ENCODE results near the gene DTNBP1.

Gene DTNBP1

DNA sequence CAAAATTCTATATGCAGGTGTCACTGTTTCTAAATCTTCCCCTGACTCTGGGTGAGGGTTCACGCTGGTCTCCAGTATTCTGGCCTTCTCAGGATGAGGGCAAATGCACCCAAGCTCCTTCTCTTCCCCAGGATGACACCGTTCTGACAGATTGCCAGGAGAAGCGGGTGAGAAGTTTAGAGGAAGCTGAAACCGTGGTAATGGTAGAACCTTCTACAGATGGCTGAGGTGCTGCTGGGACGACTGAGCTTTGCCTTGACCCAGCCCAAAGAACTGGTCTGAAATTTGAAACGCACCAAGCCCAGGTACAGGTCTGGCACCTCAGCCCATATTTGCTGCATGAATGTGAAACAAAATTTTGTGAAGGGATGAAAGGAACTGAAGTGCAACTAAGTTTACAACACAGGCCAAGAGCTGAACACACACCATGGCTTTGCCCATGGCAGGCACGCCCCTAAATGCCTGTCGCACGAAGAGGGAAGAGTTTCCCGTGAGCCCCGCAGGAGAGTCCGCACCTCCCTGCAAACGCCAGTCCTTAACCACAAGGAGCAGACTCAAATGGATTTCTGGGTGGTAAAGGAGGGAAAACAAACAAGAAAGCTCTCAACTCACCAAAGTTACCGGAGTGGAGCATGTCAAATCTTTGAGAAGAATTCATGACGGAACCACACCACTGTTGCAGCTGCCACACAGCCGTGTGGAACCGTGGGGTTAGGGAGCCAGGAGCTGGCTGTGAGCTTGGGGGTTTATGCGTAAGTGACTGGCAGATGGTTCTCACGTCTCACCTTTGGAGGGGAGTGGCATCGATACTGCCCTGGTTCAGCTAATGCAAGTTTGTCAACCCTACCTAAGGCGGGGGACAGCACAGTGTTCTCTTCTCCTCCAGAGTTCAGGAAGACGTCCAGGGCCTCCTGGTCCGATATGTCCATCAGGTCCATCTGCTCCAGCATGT is 138.9 kb downstream of the DTNBP1 start:
- Histone ChIP-seq H3K27me3 (no peaks in the 10 kb centered on the region), H3K27ac (no peak overlapping the region), H3K4me3 (no peak overlapping the region), H3K9me3 (no peaks in the 10 kb centered on the region), H3K36me3 (peaks cover 30 to 74% (median 71%) of the 10 kb centered on the region in 3 donors), H3K4me1 (no peaks in the 10 kb centered on the region)
- peak in 1 of 2 donors; percentile 4 for DNase-seq
- TF ChIP-seq, protein P1, sequence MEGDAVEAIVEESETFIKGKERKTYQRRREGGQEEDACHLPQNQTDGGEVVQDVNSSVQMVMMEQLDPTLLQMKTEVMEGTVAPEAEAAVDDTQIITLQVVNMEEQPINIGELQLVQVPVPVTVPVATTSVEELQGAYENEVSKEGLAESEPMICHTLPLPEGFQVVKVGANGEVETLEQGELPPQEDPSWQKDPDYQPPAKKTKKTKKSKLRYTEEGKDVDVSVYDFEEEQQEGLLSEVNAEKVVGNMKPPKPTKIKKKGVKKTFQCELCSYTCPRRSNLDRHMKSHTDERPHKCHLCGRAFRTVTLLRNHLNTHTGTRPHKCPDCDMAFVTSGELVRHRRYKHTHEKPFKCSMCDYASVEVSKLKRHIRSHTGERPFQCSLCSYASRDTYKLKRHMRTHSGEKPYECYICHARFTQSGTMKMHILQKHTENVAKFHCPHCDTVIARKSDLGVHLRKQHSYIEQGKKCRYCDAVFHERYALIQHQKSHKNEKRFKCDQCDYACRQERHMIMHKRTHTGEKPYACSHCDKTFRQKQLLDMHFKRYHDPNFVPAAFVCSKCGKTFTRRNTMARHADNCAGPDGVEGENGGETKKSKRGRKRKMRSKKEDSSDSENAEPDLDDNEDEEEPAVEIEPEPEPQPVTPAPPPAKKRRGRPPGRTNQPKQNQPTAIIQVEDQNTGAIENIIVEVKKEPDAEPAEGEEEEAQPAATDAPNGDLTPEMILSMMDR (IDR thresholded peaks at IDR 0.05) = no peak
- intact Hi-C loops (cut with DNase I; ENCODE audit: low total_unique reads) = no loop called here

DNA sequence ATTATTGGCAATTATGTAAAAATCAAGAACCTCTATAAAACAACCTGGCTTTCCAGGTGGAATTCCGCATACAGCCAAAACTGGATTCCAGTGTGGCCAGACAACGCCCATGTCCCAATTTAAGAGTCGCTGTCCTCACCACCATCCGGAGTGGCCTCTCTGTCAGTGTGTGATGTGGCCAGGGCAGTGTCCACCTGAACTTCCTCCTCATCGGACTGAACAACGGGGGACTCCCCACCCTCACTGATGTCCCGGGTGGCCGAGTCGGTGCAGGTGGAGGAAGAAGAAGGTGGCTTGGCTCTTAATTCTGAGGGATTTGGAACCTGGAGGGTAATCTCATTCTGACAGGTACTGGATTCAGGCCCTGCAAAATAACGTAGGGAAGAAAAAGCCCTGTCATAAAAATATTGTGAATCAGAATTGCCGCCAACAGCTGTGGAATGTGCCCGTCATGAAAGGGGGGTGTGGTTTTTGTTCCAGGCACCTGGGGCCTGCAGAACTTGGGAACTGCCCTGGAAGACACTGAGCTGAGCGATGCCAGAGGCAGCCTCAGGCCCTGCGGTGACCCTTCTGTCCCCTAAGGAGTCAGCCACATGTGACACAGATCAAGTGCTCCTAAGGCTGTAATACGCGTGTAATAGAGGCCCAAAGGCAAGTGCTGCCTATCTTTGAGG is 139.8 kb downstream of the DTNBP1 start:
- DNase-seq = peak in 1 of 2 donors; percentile 1
- Histone ChIP-seq H3K27ac (no peak overlapping the region), H3K4me1 (no peaks in the 10 kb centered on the region), H3K4me3 (no peak overlapping the region), H3K9me3 (no peaks in the 10 kb centered on the region), H3K27me3 (no peaks in the 10 kb centered on the region), H3K36me3 (peaks cover 34 to 74% (median 71%) of the 10 kb centered on the region in 3 donors)
- intact Hi-C loops (cut with DNase I; ENCODE audit: low total_unique reads) = no loop called here
- TF ChIP-seq, protein P1 (IDR thresholded peaks at IDR 0.05) = no peak

DNA sequence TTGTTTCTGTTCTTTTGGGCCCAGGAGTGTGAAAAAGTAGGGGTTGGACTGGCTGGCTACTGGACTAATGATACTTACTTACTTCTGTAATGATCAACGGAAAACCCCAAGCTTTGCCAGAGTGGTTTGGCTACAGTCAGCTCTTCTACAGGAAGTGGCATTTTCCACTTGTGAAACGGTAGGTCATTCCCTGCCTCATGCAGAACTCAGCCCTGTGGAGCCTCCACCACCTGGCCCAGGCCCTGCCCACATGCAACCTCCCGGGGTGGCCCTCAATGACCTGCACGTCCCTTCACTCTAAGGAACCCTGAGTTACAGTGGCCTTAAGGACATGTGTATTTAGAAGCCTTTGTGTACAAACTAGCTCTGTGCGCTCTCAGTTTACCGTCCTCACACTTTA is 140.4 kb downstream of the DTNBP1 start:
- DNase-seq = no peak
- H3K27ac ChIP-seq = peak overlapping the region in 1 of 2 donors; percentile 15
- peaks cover 40 to 78% (median 75%) of the 10 kb centered on the region in 3 donors for H3K36me3 ChIP-seq

DNA sequence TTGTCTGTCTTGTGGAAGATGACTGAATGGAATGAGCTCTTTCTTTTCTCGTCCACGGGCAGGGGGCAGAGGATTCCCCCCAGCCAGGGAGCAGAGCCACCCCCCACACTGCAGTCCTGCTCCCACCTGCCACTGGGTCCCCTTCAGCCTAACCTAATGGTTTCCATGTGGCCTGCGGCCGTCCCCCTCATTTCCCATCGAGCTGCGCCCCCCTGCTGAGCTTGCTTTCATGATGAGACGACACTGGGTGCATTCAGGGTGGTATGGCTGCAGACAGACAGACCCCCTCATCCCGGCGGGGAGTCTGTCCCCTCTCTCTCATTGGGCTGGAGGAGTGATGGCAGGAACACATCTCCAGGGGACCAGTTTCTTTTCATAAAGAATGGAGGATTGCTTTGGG is 140.8 kb downstream of the DTNBP1 start:
- DNase-seq = peak in 1 of 2 donors; percentile 16
- Histone ChIP-seq H3K4me3 (no peak overlapping the region), H3K27ac (peak overlapping the region in 1 of 2 donors; percentile 15), H3K9me3 (no peaks in the 10 kb centered on the region), H3K27me3 (no peaks in the 10 kb centered on the region), H3K4me1 (no peaks in the 10 kb centered on the region), H3K36me3 (peaks cover 44 to 82% (median 79%) of the 10 kb centered on the region in 3 donors)
- TF ChIP-seq, protein P1 (IDR thresholded peaks at IDR 0.05) = no peak
- intact Hi-C loops (cut with DNase I; ENCODE audit: low total_unique reads) = no loop called here

More for the DNA sequence above, 140.4 kb downstream of the DTNBP1 start:
- H3K4me1 ChIP-seq = no peaks in the 10 kb centered on the region
- no peak overlapping the region for H3K4me3 ChIP-seq
- H3K27me3 ChIP-seq = no peaks in the 10 kb centered on the region
- H3K9me3 ChIP-seq = no peaks in the 10 kb centered on the region
- TF ChIP-seq, protein P1 (IDR thresholded peaks at IDR 0.05) = no peak
- intact Hi-C loops (cut with DNase I; ENCODE audit: low total_unique reads) = no loop called here

DNA sequence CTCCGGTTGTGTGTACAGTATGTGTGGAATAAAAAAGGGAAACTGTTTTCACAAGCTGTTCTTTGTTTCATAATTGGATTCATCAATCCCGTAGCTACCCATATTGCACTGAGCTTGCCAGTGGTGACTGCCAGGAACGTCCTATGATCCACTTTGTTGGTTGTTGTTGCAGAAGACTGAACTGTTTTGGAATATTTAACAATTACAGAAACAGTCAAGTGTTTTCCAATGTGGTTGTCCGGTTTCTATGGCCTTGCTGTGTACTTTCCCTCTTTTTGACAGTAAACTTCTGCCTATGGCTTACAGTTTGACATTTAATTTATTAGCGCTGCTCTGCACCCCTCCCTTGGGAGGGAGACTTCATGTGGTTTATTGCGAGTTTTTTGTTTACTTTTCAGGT is 141.2 kb downstream of the DTNBP1 start:
- Histone ChIP-seq H3K27me3 (no peaks in the 10 kb centered on the region), H3K4me3 (no peak overlapping the region), H3K36me3 (peaks cover 46 to 85% (median 82%) of the 10 kb centered on the region in 3 donors), H3K4me1 (no peaks in the 10 kb centered on the region), H3K27ac (no peak overlapping the region), H3K9me3 (no peaks in the 10 kb centered on the region)
- peak; percentile 67 for DNase-seq
- intact Hi-C loops (cut with DNase I; ENCODE audit: low total_unique reads) = no loop called here
- TF ChIP-seq, protein P1 (IDR thresholded peaks at IDR 0.05) = no peak

Data from tibial artery (tissue), 4 donors.